NCI-H128 (cell line): ENCODE measurements around the gene HPD.
"Not testable (repeated sequence)": the region's sequence is repeated elsewhere in the genome, so short reads cannot be mapped to it uniquely, and the experiment has no call there.

Source experiments
- DNase-seq: peaks from one replicate; lab custom pipeline; 2025; ENCODE audit not compliant: unreplicated experiment; lab: John Stamatoyannopoulos, UW

Gene HPD

DNA sequence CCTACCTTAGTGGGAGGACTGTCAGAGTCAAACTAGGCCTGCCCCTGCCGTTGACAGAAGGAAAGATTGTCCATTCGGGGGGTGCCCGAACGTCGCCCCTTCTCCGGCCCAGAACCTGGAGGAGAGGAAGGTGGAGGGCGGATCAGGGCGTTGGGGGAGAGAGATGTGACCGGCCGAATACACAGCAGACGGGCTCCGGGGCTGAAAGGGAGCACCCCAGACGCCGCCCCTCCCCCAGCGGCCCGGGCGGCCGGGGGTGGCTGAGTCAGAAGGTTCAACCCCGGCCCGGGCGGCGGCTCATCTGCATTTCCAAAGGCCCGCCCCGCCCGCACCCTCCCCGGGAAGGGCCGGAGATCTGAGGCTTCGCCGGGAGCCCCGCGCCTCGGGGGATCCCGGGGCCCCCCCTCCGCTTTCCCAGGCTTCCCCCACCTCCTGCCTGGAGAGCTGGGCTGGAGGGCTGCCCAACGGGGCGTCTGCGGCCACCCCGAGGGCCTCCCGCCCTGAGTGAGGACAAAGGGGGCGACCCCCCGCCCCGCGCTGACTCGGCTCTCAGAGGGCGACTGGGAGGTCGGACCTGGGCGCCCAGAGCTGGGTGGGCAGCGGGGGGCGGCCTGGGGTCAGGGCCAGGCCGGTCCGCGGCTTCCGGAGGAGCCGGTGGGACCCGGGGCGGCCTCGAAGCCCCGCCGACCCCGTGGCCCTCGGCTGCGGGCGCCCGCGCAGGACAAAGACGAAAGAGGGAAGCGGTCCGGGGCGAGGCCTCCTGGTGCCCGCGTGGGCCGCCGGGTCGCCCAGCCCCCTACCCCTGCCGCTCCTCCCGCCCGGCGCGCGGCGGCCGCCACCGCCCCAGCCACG, 58.6 kb downstream of the HPD start:
- no peak for DNase-seq

DNA sequence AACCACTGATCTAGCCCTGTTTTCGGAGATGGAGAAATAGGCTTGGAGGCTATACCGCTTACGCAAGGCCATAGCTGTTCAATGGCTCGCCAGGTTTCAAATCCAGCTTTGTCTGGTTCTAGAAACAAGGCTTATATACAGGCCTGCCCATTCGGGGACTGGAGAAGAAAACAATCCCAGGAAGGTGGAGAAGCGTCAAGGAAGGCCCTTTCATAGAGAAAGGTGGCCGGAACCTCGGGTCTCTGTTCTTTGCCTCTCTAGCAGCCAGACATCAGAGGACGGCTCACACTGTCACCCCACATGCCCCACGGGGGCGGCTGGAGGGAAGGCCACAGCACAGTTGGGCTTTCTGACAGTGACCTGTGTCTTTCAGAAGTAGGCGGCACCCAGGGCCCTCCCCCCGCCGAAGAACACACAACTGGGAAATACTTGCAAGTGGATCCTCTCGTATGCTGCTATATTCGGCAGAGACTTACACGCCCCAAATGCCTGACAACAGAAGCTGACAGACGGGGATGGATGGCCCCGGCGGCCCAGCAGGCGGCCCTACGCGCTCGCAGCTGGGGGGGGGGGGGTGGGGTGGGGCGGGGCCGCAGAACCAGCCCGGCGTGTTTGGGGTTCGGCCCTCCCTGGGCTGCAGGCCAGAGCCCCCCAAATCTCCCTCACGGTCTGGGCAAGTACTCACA, 59.4 kb downstream of the HPD start:
- DNase-seq: peak; percentile 42

DNA sequence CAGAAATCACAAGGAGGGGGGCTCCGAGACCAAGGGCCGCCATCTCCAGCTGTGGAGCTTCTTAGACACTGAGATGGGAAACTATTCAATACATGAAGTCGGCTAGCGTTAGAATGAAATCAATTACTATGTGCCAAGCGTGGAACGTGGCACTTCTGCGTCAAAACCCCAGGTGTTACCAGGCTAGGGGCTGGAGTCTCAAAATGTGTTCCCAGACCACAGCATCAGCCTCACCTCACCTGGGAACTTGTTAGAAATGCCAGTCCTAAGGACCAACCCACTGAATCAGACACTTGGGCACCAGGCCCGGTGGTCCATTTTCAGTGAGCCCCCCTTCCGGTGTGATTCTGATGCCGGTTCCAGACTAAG, 59.9 kb downstream of the HPD start:
- no peak for DNase-seq

DNA sequence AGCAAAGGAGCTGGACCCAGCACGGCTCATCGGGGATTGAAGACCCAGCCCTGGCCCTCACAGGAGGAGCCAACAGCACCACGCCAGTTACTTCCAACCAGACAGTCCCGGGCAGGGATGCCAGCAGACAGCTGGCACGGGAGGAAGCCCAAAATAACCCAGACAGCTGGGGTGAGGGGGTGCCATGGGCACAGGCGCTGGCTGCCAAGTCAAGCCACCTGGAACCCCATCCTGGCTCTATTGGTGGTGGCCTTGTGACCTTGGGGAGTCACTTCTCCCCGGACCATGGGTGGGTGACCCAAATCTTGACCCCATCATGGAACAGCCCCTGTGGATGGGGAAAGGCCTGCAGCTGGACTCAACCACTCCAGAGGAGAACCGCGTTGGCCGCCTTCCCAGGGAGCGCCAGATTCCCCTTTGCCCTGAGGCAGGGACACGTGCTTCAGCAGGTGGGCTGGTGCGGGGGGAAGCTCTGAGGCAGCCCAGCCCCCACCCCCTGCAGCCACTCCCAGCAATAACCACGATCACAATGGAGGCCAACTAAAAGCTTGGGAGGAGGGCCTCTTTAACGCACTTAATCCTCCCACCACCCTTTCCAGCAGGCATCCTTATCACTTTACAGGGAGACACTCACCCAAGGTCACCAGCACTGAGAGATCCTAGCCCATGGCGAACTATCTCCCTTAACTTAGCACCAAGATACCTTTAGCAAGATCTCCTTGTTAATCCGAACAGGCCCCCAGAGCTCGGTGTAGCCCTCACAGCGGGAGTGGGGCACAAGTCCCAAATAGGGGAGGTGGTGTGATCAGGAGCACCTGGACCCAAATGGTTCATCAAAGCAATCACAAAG, 60.5 kb downstream of the HPD start:
- peak; percentile 76 for DNase-seq

DNA sequence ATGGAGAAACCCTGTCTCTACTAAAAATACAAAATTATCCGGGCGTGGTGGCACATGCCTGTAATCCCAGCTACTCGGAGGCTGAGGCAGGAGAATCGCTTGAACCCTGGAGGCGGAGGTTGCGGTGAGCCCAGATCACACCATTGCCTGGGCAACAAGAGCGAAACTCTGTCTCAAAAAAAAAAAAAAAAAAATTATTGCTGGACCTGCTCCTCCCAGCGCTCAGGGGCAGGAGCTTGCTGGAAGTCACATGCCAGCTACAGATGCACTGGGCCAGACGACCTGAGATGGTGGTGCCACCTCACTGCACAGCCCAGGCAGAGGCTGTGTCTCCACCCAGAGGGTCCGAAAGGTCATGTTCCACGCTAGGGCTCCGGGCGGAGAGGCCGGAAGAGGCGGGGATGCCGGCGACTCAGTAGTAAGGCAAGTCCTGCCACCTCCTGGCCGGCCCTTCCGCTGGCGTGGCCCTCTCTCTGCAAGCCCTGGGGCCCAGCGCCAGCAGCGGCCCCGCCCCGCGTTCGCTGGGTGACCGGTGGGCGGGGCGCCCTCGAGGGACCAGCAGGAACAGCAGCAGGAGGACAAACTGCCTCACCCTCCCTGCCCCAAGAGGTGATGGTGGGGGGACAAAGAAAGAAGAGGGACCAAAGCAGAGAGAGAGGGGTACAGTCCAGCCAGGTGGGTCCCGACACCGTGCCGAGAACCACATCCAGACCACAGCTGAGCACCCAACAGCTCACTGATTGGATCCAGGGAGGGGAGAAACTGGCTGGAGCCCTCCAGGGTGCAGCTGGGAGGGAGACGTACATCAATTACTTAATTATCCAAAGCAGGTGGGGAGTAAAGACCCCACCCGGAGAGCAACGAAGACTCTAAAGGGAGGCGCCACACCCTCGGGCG, 61.6 kb downstream of the HPD start:
- DNase-seq: no peak

DNA sequence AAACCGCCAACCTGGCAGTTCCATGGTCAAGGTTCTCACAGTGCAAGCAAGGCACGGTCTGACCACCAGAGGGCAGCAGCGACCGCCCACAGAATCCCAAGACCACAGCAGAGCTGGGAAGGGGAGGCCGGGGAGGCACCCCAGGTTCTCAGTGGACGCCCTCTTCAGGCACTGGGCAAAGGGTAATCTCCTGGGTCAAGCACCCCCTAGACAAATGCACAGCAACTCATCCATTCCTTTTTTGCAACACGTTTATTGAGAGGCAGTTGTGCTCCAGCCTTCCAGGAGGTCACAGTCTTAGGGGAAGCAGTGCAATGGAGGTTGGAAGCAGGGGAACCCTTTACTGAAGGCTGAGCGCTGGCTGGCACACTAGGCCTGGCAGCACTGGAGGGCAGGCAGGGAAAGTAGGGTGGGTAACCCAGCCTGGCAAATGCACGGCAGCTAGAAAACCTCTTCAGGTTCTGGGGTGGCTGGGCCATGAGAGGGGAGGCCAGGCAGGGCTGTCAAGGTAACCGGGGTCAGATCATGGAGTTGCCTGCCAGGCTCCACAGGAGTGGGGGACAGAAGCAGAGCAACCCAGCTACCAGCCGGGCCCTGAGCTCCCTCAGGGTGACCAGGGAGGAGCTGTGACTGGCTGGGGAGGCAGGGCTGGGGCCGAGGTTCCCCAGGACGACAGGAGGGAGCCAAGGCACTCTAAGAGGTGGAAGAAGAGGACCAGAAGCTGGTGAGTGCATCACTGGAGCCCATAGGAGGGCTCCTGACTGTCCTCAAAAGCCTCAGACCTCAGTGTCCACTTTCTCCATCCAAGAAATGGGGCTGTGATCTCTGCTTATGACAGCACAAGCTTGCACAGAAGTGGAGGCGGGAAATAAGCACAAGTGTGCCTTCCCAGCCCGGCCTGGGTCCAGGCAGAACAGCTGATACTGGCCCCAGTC, 63.4 kb downstream of the HPD start:
- peak; percentile 77 for DNase-seq

DNA sequence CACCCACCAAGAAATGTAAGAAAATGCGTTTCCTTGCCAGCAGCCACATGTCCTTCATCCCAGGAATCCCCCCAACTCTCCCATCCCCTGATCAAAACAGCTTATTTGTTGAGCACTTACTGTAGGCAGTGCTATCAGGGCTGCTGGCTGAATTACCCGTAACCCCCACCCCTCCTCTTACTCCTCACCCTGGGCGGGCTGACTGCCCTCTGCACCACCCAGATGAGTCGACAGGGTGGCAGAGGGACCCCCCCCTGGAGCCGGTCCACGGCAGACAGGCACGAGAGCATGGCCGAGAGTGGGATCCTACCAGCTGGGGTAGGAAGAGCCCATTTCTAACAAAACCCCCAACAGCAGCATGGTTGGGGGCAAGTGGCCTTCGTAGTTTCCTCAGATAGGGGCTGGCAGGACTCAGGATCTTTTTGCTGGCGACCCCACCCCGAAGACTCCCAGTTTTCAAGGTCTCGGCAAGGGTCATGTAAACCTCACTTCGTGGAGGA, 64.1 kb downstream of the HPD start:
- no peak for DNase-seq

DNA sequence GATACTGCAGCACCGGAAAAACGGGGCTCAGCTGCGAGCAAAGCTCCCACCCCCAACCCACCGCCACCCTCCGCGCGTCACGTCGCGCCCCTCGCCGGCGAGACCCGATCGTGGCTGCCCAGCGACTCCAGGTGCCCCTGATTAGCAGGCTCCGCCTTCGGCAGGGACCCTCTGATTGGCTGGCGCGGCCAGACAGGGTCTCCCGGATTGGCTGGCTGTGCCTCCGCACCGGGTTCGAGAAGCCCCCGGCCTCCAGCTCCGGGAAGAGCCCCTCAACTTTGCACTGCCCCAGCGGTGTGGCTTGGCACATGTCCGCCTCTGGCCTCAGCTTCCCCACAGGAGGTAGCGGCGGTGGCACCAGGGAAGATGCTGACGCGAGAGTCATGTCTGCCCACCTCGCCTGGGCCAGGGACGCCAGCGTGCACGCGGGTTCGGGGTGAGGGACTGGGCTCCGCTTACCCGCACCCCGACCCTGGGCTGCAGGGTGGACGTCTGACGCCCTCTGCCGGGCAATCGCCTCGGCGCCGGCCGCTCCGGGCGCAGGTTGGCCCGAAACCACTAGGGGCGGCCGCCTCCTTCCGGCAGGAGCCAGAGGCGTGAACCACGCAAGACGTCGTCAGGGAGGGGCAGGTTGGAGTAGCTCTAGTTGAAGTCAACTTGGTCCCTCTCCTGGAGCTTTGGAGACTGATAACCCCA, 64.7 kb downstream of the HPD start:
- peak; percentile 64 for DNase-seq

DNA sequence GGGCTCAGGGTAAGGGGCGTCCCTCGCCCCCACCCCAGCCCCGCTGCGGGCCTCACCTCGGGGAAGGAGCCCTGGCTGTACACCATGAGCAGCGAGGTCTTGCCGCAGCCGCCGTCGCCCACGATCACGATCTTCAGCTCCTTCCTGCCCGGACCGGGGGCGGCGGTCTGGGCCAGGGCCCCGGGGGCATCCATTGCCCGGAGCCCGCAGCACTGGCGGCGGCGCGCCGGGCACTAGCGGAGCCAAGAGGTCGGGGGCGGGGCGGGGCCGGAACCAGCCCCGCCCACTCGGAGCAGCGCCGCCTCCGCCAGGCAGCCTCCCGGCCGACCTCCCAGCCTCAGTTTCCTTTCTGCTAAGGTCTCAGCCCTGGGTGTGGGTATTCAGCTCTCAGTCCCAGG, 65.2 kb downstream of the HPD start, which contains the start of gene RHOF:
TSS of gene RHOF (minus strand) at position 249 of the 398 bp plus-strand sequence. CDS start at position 194, 55 bp downstream.
- DNase-seq: no peak

DNA sequence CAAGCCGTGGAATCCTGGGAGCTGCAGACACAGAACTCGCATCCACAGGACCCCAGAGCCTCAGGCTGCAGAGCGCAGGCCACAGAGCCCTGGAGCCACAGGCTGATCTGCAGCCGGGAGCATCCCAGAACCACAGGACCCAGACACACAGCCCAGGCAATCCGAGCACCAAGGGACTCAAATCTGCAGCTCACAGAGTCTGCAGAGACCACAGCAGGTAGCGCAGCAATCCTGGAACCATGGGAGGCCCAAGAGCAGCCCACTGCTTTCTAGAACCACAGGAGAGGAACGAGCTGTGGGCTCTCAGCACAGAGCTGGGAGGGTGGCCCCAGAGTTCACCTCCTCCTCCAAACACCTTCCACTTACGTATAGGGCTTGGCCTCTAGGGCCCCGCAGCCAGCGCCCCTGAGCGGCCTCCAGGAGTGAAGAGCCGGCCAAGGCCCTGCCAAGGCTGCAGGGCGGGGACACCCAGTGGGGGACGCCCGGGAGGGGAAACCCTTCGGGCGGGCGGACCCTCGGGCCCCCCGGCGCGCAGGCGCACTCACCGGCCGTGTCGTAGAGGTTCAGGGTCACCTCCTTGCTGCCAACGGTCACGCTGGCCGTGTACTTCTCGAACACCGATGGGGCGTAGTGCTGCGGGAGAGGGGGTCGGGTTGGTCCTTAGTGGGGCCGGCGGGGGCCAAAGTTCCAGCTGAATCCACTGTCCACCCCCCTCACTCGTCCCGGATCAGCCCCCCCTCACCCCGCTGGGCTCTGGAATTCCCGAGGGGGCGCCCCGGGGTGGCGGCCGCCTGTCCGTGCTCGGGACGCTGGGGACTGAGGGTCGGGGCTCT, 65.8 kb downstream of the HPD start:
- DNase-seq: no peak

DNA sequence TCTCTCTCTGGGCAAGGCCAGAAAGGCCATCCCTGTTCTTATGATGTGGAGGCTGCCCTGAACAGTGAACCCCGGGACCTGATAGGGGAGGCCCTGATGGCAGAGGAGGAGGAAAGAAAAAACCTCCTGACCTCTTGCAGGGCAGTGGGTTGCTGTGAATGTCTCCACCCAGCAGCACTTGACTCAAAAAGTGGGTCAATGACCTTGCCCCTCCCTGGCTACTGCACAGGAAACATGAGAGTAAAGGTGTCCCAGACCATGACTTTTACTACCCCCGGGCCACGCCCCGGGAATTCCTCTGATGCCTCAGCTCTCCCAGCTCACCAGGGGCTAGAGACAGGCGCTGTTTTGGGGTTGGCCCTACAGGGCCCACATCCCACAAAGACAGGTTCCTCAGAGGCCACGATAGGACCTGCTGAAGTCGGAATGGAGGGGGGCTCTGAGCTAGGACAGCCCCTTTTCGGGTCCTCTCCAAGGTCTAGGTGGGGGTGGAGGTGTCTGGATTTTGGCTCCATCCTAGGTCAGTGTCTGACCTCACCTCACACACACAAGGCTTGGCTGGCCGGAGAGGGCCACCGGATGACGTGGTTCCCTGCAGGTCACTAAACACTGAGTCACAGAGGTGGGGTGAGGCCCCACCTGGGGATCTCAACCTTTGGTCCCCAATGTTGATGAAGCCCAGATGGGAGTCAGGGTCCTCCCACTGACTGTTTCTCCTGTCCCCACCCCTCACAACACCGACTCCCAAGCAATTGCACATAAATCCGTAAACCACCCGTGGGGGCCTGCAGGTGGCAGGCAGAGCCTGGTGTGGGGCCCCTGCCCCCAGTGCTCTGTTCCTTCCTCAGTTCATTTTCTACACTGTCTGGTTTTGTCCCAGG, 66.7 kb downstream of the HPD start:
- DNase-seq: no peak

DNA sequence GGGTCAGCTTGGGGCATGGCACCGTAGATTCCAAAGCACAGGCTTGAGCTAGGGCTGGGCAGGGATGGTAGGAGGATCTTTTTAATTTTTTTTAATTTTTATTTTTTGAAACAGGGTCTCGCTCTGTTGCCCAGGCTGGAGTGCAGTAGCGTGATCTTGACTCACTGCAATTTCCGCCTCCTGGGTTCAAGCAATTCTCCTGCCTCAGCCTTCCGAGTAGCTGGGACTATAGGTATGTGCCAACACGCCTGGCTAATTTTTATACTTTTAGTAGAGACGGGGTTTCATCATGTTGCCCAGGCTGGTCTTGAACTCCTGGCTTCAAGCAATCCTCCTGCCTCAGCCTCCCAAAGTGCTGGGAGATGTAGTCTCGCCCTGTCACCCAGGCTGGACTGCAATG, 67.9 kb downstream of the HPD start:
- DNase-seq: not testable (repeated sequence)

DNA sequence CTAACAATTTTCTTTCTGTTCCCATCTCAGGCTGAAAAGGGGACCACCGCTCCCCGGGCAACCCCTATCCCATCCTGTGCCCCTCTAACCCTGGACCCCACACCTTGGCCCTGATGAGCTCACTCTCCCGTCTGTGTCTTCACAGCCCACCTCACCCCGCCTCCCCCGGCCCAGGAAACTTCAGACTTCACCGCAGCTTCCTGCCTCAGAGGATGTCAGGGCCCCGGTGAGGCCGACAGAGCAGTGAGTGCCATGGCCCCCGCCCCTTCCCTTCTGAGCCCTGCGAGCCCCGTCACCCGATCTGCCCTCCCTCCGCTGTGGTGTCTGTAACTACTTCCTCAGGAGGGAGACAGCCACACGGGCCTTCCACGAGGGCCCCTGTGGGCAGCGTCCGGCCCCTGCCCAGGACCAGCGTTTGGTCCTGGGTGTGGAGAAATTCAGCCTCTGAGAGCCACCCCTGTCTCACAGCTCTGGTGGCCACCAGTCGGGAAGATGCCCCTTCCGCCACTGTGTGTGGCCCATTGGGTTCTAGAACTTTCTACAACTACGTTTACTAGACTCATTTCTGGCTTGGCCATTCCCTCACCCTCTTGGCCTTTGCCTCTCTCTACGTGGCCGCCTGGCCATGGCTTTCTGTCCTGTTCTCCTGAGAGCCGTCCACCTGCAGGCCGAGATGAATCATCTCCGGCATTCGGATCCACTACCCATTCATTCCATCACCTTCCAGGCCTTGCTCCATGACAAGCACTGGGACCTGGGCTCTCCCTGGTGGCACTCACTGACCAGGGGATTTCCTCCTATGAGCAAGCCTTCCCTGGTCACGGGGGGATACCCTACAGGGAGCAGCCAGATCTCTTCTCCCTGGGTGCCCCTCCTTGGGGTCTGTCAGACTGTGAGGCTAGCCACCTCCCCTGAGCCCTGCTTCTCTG, 68.6 kb downstream of the HPD start:
- DNase-seq: no peak
